Neuronal stem cell (in vitro differentiated cells): Measurements from ENCODE around the gene CUX1.

Experiments
- DNase-seq: peaks from one replicate; pipeline ENCODE4 v3.0.0-alpha.2; 2013; ENCODE audit warnings: low spot score
- H2AFZ ChIP-seq: one replicate; pipeline ENCODE4 v1.6.1; 2013; ENCODE audit warnings: mild to moderate bottlenecking, low read length, inconsistent platforms
- H2AK5ac ChIP-seq: 2 replicates; pipeline ENCODE4 v1.6.1; 2013; ENCODE audit warnings: low read depth, mild to moderate bottlenecking, inconsistent platforms, low read length, moderate library complexity, mixed read lengths
- H2BK120ac ChIP-seq: 2 replicates; pipeline ENCODE4 v1.6.1; 2013; ENCODE audit warnings: low read depth, mild to moderate bottlenecking, inconsistent platforms, low read length, moderate library complexity, mixed read lengths
- H2BK12ac ChIP-seq: one replicate; pipeline ENCODE4 v1.6.1; 2013; ENCODE audit warnings: low read length, inconsistent platforms
- H2BK15ac ChIP-seq: 2 replicates; pipeline ENCODE4 v1.6.1; 2013; ENCODE audit warnings: mild to moderate bottlenecking, low read length, inconsistent platforms, mixed read lengths
- H2BK5ac ChIP-seq: one replicate; pipeline ENCODE4 v1.6.1; 2013; ENCODE audit warnings: inconsistent platforms, mild to moderate bottlenecking, low read length, moderate library complexity
- H3K14ac ChIP-seq: one replicate; pipeline ENCODE4 v1.6.1; 2013; ENCODE audit warnings: low read length, inconsistent platforms
- H3K18ac ChIP-seq: 2 replicates; pipeline ENCODE4 v1.6.1; 2013; ENCODE audit warnings: low read length, inconsistent platforms
- H3K23ac ChIP-seq: 2 replicates; pipeline ENCODE4 v1.6.1; 2013; ENCODE audit warnings: low read depth, mild to moderate bottlenecking, mixed read lengths, low read length, inconsistent platforms; ENCODE audit not compliant: poor library complexity
- H3K27ac ChIP-seq: replicated peaks from 3 replicates; pipeline ENCODE4 v1.5.1; 2013; ENCODE audit warnings: low read length, inconsistent platforms
- H3K27me3 ChIP-seq, 3 experiments: 2 replicates each; pipeline ENCODE4 v1.6.1; 2013; ENCODE audit warnings: low read length in 3 of 3, mild to moderate bottlenecking in 2 of 3, inconsistent platforms in 1 of 3, low read depth in 1 of 3, mixed read lengths in 1 of 3, moderate library complexity in 1 of 3; ENCODE audit not compliant: control insufficient read depth in 3 of 3, insufficient read depth in 3 of 3
- H3K36me3 ChIP-seq, 2 donors: replicated peaks in 1 of 2; 2 replicates each; pipeline ENCODE4 v1.6.1; 2013; ENCODE audit warnings: low read length in 2 of 2; ENCODE audit not compliant: control insufficient read depth in 2 of 2, insufficient read depth in 2 of 2
- H3K4ac ChIP-seq: 2 replicates; pipeline ENCODE4 v1.6.1; 2013; ENCODE audit warnings: inconsistent platforms, mild to moderate bottlenecking, low read length, moderate library complexity
- H3K4me1 ChIP-seq, 2 donors: 1 replicate in 1 of 2; 2 replicates in 1 of 2; pipeline ENCODE4 v1.6.1; 2013; ENCODE audit warnings: low read length in 2 of 2, low read depth in 1 of 2; ENCODE audit not compliant: control insufficient read depth in 2 of 2, insufficient read depth in 1 of 2
- H3K4me2 ChIP-seq: one replicate; pipeline ENCODE4 v1.6.1; 2013; ENCODE audit warnings: mild to moderate bottlenecking, low read length, inconsistent platforms; ENCODE audit not compliant: insufficient read depth, poor library complexity, severe bottlenecking
- H3K4me3 ChIP-seq, 2 donors: 2 replicates each; pipeline ENCODE4 v1.5.1; 2013; ENCODE audit warnings: low read length in 2 of 2, mild to moderate bottlenecking in 2 of 2, inconsistent platforms in 1 of 2, moderate library complexity in 1 of 2
- H3K79me1 ChIP-seq: one replicate; pipeline ENCODE4 v1.6.1; 2013; ENCODE audit warnings: low read depth, mild to moderate bottlenecking, inconsistent platforms, low read length, moderate library complexity
- H3K9ac ChIP-seq: one replicate; pipeline ENCODE4 v1.6.1; 2013; ENCODE audit warnings: mild to moderate bottlenecking, low read depth, low read length, inconsistent platforms; ENCODE audit not compliant: poor library complexity
- H3K9me3 ChIP-seq, 2 donors: replicated peaks in 1 of 2; 2 replicates each; pipeline versions ENCODE3 to v1.6.1; 2013; ENCODE audit warnings: low read length in 2 of 2, mild to moderate bottlenecking in 2 of 2, inconsistent platforms in 1 of 2, low read depth in 1 of 2, mixed read lengths in 1 of 2, moderate library complexity in 1 of 2; ENCODE audit not compliant: control insufficient read depth in 2 of 2, insufficient read depth in 1 of 2
- H4K8ac ChIP-seq: one replicate; pipeline ENCODE4 v1.6.1; 2013; ENCODE audit warnings: low read depth, mild to moderate bottlenecking, inconsistent platforms, low read length, moderate library complexity
- H4K91ac ChIP-seq: one replicate; pipeline ENCODE4 v1.6.1; 2013; ENCODE audit warnings: low read length, low read depth, mild to moderate bottlenecking, inconsistent platforms; ENCODE audit not compliant: poor library complexity
- WGBS, 2 donors: extraction: QIAGEN DNeasy Blood & Tissue Kit; methylation state at CpG; one replicate each; pipeline ENCODE4 v1.1.7; 2013; ENCODE audit warnings: missing lambda C conversion rate in 2 of 2, mixed read lengths in 1 of 2; ENCODE audit not compliant: insufficient read length in 2 of 2, insufficient replicate concordance in 1 of 2; ENCODE audit errors: extremely low coverage in 2 of 2; 5-methylcytosine and 5-hydroxymethylcytosine counted together

Gene CUX1

DNA sequence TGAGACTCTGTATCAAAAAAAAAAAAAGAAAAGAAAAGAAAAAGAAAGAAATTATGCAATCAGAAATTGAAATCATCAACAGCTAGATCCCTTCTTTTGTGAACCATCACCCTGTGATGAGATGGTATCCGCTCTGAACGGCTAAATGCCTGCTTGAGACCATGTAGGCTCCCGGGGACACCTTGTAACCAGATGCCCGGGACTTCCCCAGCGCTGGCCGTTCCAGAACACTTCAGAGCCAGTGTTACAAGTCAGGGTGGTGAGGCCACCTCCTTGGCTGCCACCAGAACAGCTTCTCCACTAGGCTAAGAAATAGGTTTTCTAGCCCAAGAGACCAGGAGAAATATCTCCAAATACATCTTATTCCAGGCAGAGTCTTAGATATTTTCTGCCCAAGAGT, 349.8 kb downstream of the CUX1 start:
- Histone ChIP-seq H3K23ac (no peak overlapping the region), H2BK12ac (no peak overlapping the region), H2AK5ac (no peak overlapping the region), H3K4me3 (no peak overlapping the region), H3K4ac (no peak overlapping the region), H2BK120ac (no peak overlapping the region), H2AFZ (no peak overlapping the region), H2BK15ac (no peak overlapping the region), H3K27ac (no peak overlapping the region), H3K4me2 (no peak overlapping the region), H3K36me3 (peaks cover 10 to 24% of the 10 kb centered on the region in 2 donors), H3K4me1 (peaks cover 2 to 15% of the 10 kb centered on the region in 2 donors), H3K9me3 (no peaks in the 10 kb centered on the region), H3K79me1 (no peaks in the 10 kb centered on the region), H3K27me3 (no peaks in the 10 kb centered on the region), H4K91ac (no peak overlapping the region), H3K14ac (no peak overlapping the region), H4K8ac (no peak overlapping the region), H3K9ac (no peak overlapping the region), H3K18ac (no peak overlapping the region), H2BK5ac (no peak overlapping the region)
- WGBS, 2 donors, result no CpG with 5 or more reads among the region's 6 CpGs
- no peak for DNase-seq

DNA sequence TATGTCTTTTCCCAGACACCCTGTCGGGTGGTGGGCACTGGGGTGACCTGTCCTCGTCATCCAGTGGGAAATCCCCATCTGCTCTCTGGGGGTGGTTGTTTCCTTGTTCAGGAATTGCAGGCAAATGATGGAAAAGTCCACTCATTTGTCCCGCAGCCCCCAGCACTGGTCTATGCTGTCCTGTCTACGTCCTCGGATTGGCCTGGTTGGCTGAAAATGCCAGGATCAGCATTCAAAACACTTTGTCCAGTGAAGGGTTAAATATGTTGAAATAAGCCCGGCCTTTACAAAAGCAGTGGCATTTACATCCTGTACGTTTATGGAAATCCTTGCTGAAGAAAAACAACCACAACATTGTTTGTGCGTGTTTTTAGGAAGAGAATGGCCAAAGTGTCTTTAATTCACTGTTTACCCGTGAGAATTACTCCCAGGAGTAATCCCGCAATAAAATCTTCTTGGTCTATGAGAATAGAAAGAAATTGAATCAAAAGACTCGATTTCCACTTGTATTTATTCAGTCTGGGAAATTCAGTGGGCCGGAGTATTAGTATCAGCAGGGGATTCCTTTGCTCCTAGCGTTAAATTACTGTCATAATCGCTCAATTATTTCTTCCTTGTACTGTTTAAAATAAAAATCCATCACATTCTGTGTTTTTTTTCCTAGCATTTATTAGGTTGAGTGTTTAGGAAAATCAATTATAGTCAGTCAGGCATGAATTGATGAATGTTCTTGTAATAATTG, 352.4 kb downstream of the CUX1 start:
- no peak overlapping the region for H3K27ac ChIP-seq
- no peak overlapping the region for H2AK5ac ChIP-seq
- no peak overlapping the region for H3K4me2 ChIP-seq
- no peak for DNase-seq
- no peak overlapping the region for H3K4me3 ChIP-seq
- no peak overlapping the region for H3K9ac ChIP-seq
- H2BK12ac ChIP-seq, result no peak overlapping the region
- no peak overlapping the region for H3K14ac ChIP-seq
- WGBS, 2 donors, result no CpG with 5 or more reads among the region's 14 CpGs
- H2AFZ ChIP-seq, result peak overlapping the region; percentile 4
- H3K9me3 ChIP-seq, result no peaks in the 10 kb centered on the region
- peaks cover 2 to 15% of the 10 kb centered on the region in 2 donors for H3K4me1 ChIP-seq
- no peak overlapping the region for H3K23ac ChIP-seq
- H3K79me1 ChIP-seq, result no peaks in the 10 kb centered on the region
- no peaks in the 10 kb centered on the region for H3K27me3 ChIP-seq
- no peak overlapping the region for H3K18ac ChIP-seq
- no peak overlapping the region for H2BK5ac ChIP-seq
- H3K4ac ChIP-seq, result no peak overlapping the region
- no peak overlapping the region for H4K8ac ChIP-seq
- no peak overlapping the region for H2BK15ac ChIP-seq
- peaks cover 7 to 44% of the 10 kb centered on the region in 2 donors for H3K36me3 ChIP-seq
- H4K91ac ChIP-seq, result no peak overlapping the region
- H2BK120ac ChIP-seq, result no peak overlapping the region

DNA sequence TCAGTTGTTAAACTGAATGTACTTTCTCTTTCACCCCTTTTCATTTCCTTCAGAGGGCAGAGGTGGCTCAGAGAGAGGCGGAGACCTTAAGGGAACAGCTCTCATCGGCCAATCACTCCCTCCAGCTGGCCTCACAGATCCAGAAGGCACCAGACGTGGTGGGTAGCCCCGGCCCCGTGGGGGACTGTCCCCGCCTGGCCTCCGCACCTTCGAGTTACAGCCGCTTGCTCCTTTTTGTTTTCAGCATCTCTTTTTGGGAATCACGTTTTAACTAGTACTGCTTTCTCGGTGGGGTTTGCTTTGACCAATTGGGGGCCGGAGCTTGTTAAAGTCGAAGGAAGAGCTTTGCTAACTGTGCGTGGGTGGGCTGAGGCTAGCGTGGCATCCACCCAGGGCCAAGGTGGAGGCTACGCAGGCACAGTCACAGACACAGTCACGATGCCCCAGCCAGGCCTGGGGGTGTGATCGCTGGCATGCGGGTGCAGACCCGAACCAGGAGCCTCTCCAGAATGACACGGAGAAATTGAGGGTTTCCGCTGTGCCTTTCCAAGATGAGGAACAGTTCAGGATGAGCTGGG, 353.1 kb downstream of the CUX1 start:
- DNase-seq, result no peak
- no peak overlapping the region for H3K4me3 ChIP-seq
- H2BK5ac ChIP-seq, result no peak overlapping the region
- no peak overlapping the region for H3K9ac ChIP-seq
- H2BK12ac ChIP-seq, result no peak overlapping the region
- H3K4me1 ChIP-seq, result peaks cover 2 to 15% of the 10 kb centered on the region in 2 donors
- no peak overlapping the region for H3K27ac ChIP-seq
- no peak overlapping the region for H2BK15ac ChIP-seq
- peak overlapping the region; percentile 4 for H2AFZ ChIP-seq
- H3K18ac ChIP-seq, result no peak overlapping the region
- H4K8ac ChIP-seq, result no peak overlapping the region
- no peak overlapping the region for H3K23ac ChIP-seq
- H3K79me1 ChIP-seq, result no peaks in the 10 kb centered on the region
- H3K36me3 ChIP-seq, result peaks cover 11 to 44% of the 10 kb centered on the region in 2 donors
- H3K4me2 ChIP-seq, result no peak overlapping the region
- WGBS, 2 donors, result no CpG with 5 or more reads among the region's 22 CpGs
- H2AK5ac ChIP-seq, result no peak overlapping the region
- no peak overlapping the region for H4K91ac ChIP-seq
- H3K14ac ChIP-seq, result no peak overlapping the region
- no peak overlapping the region for H3K4ac ChIP-seq
- H3K9me3 ChIP-seq, result no peaks in the 10 kb centered on the region
- no peak overlapping the region for H2BK120ac ChIP-seq
- H3K27me3 ChIP-seq, result no peaks in the 10 kb centered on the region

DNA sequence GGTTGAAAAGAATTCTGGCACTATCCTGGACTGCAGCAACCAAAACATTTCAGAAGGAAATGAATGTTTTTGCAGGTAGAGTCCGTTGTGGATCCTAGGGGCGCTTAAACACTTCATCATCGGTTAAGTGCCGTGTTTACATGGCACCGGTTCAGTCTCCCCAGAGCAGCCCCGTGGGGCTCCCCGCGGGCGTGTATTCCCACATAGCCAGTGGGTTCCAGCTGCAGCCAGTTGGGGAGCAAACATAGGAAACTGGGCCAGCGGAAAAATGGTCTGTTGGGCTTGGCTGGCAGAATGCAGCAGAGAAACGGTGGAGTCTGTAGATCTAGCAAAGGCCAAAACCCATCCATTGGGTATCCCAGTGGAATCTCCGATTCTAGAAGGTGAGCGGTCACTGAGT, 356.2 kb downstream of the CUX1 start:
- no peak overlapping the region for H2BK120ac ChIP-seq
- H3K14ac ChIP-seq, result no peak overlapping the region
- H3K79me1 ChIP-seq, result no peaks in the 10 kb centered on the region
- no peak for DNase-seq
- H3K9ac ChIP-seq, result no peak overlapping the region
- no peak overlapping the region for H3K27ac ChIP-seq
- H4K8ac ChIP-seq, result no peak overlapping the region
- no peaks in the 10 kb centered on the region for H3K27me3 ChIP-seq
- no peak overlapping the region for H3K23ac ChIP-seq
- H2BK5ac ChIP-seq, result no peak overlapping the region
- WGBS, 2 donors, result no CpG with 5 or more reads among the region's 13 CpGs
- H4K91ac ChIP-seq, result no peak overlapping the region
- H3K4me1 ChIP-seq, result peaks cover 2 to 15% of the 10 kb centered on the region in 2 donors
- no peak overlapping the region for H3K18ac ChIP-seq
- no peak overlapping the region for H3K4me3 ChIP-seq
- H2AK5ac ChIP-seq, result no peak overlapping the region
- H2BK12ac ChIP-seq, result no peak overlapping the region
- no peaks in the 10 kb centered on the region for H3K9me3 ChIP-seq
- H3K36me3 ChIP-seq, result peaks cover 13 to 47% of the 10 kb centered on the region in 2 donors
- H3K4me2 ChIP-seq, result no peak overlapping the region
- no peak overlapping the region for H2AFZ ChIP-seq
- H2BK15ac ChIP-seq, result no peak overlapping the region
- H3K4ac ChIP-seq, result no peak overlapping the region
